ENCODE results near the gene GPS1.

GPS1 gene

DNA sequence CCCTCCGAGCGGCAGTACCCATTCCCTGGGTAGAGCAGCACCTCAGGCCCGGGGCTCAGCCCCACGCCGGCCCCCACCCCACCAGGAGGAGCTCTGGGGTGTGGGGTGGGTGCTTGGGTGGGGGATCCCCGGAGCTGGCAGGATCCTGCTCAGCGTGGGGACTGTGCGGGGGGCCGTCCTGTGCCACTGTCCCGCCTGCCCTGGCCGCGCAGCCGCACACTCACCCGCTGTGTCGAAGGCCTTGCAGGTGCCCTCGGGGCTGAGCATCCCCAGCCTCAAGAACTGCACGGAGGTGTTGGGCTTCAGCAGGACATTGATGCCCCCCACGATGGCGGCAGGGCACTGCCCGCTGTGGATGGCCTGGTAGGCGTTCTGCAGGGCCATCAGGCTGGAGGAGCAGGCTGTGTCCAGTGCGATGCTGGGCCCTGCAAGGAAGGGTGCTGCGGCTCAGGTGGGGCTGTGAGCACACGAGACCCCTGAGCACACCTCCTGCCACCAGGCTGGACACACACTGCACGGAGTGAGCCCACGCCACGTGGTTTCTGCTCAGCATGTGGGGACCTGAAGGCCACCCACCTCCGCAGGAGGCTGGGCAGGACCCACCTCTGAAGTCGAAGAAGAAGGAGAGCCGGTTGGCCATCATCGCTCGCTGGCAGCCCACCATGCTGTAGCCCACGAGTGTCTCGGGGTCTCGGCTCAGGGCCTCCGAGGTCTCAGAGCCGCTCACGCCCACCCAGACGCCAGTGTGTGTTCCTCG is 41.5 kb downstream of the GPS1 start:
- DNase-seq (ENCODE audit: extremely low read depth, low read depth) = no peak
- TF ChIP-seq CTCF (IDR thresholded peaks at IDR 0.05; ENCODE audit: low read depth, low read length, missing control alignments) = no peak
- no peak overlapping the region for H3K4me3 ChIP-seq (replicated peaks; ENCODE audit: low read depth, low read length)

DNA sequence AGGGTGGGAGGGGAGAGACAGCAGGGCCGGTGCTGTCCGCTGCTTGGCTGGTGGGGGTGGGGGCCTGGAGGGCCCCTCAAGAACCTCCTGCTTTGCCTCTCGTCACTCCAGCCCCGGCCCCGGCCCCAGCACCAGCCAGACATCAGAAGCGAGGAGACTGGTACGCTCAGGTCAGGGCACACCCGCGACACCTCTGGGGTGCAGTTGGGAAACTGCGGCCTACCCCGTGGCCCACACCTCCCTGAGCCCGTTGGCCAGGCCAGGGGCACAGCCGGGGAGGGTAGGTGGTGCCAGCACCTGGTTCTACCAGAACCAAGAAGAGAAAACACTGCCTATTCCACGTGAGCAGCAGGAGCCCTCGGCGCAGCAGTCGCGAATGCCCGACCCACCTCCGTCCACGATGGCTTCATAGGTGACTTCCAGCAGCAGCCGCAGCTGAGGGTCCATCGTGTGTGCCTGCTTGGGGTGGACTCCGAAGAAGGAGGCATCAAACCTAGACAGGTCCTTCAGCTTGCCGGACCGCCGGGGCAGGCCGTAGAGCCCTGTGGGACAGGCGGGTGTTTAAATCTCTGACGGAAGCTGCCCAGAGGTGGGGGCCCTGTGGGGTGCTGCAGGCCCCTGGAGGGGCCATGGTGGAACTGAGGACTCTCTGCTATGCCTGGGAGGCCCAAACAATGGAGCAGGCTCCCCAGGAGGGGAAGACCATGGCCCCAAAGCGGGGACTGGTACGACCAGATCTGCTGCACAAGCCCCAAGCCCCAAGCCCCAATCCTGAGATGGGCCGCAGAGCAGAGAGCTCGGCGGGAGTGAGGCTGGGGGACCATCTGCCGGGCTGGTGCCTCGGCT is 43.5 kb downstream of the GPS1 start:
- no peak for DNase-seq (ENCODE audit: extremely low read depth, low read depth)
- TF ChIP-seq CTCF (IDR thresholded peaks at IDR 0.05; ENCODE audit: low read depth, low read length, missing control alignments) = no peak
- H3K4me3 ChIP-seq (replicated peaks; ENCODE audit: low read depth, low read length) = peak overlapping the region; percentile 96

DNA sequence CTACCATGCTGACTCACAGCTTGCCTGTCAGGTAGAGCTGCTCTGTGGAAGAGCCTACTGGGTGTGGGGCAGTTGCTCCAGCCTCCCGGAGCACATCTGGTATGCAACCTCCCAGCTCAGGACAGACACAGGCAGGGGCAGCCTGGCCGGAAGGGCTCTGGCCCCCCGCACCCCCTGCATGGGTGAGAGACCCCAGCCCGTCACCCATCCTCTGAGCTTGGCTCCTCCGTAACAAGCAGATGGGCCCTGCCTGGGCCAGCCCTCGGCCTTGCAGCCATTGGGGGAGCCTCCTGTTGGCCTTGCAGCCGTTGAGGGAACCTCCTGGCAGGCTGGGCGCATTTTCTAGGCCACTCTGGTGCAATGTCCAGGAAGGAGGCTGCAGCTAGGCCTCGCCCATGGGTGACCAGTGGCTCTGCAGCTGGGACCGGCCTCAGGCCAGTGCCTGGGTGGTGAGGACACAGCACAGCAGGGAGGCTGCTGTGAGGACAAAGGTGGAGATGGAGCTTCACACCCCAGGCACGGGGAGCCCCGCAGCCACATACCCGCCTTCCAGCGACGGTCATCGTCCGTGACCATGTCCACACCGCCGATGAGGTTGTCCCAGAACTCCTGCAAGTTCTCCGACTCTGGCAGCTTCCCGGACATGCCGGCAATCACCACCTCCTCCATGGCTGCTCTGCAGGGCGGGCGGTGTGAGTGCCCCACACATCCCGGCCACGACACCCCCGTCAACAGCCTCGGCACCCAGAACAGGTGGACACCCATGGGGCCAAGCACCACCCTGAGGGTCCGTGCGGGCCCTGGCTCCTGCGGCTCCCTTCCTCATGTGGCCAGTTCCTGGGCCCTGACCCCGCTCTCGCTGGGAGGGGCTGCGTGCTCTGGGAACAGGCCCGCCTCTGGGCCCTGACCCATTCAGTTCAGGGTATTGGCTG is 44.3 kb downstream of the GPS1 start:
- peak overlapping the region; percentile 96 for H3K4me3 ChIP-seq (replicated peaks; ENCODE audit: low read depth, low read length)
- no peak for DNase-seq (ENCODE audit: extremely low read depth, low read depth)

GRCh38 chr17:82096709-82097183 is 45.0 kb downstream of the GPS1 start:
- DNase-seq (ENCODE audit: extremely low read depth, low read depth) = no peak
- peak overlapping the region; percentile 96 for H3K4me3 ChIP-seq (replicated peaks; ENCODE audit: low read depth, low read length)
- no peak for TF ChIP-seq CTCF (IDR thresholded peaks at IDR 0.05; ENCODE audit: low read depth, low read length, missing control alignments)

More for the DNA sequence above, 44.3 kb downstream of the GPS1 start:
- TF ChIP-seq CTCF (IDR thresholded peaks at IDR 0.05; ENCODE audit: low read depth, low read length, missing control alignments) = no peak

GRCh38 chr17:82097184-82097918 is 45.7 kb downstream of the GPS1 start:
- no peak for DNase-seq (ENCODE audit: extremely low read depth, low read depth)
- peak overlapping the region; percentile 96 for H3K4me3 ChIP-seq (replicated peaks; ENCODE audit: low read depth, low read length)
- no peak for TF ChIP-seq CTCF (IDR thresholded peaks at IDR 0.05; ENCODE audit: low read depth, low read length, missing control alignments)

DNA sequence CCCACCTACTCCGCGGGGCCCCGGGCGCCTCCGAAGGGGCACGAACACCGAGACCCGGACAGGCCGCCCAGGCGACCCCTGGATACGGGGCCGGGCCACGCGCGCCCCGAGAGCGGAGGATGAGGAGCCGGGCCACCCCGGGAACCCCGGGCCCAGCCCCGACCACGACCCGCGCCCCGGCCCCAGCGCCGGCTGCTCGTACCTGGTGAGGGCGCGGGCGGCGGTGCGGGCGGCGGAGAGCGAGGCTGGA is 46.1 kb downstream of the GPS1 start:
- peak overlapping the region; percentile 96 for H3K4me3 ChIP-seq (replicated peaks; ENCODE audit: low read depth, low read length)
- DNase-seq (ENCODE audit: extremely low read depth, low read depth) = no peak
- TF ChIP-seq CTCF (IDR thresholded peaks at IDR 0.05; ENCODE audit: low read depth, low read length, missing control alignments) = no peak

Data from HFF-Myc (cell line).